Measurements from ENCODE around the gene ZNF318. TPM values are rescaled to one million over a fixed set of nuclear protein-coding genes. Genes with fewer than 3 reads are reported as not detected.
A peak's percentile ranks its signal among the peaks of the same experiment; 100 is the strongest.

The ZNF318 gene
- total RNA-seq, 1 experiment from 2014 or later = 17.1 TPM

DNA sequence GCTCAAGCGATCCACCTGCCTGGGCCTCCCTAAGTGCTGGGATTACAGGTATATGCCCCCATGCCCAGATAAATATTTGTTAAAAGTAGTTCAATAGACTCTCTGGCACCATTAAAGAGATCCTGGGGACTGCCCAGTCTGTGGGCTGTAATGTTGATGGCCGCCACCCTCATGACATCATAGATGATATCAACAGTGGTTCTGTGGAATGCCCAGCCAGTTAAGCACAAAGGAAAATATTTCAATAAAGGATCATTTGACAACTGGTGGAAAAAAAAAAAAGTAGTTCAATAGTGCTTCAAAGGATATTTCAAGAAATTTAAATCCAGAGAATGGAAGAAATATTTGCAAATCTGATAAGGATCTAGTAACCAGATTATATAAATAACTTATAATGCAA, 59.3 kb downstream of the ZNF318 start:
- no peak overlapping the region for H3K4me3 ChIP-seq
- BruUV-seq (replicated peaks) = no TSS peak
- no peaks in the 10 kb centered on the region for H3K79me2 ChIP-seq (ENCODE audit: low read depth)
- no peaks in the 10 kb centered on the region for H4K20me1 ChIP-seq (ENCODE audit: insufficient read depth)
- H3K4me2 ChIP-seq = no peak overlapping the region
- POLR2A ChIA-PET (ENCODE audit: unreplicated experiment) = no interaction called here
- TF ChIP-seq, protein P1, sequence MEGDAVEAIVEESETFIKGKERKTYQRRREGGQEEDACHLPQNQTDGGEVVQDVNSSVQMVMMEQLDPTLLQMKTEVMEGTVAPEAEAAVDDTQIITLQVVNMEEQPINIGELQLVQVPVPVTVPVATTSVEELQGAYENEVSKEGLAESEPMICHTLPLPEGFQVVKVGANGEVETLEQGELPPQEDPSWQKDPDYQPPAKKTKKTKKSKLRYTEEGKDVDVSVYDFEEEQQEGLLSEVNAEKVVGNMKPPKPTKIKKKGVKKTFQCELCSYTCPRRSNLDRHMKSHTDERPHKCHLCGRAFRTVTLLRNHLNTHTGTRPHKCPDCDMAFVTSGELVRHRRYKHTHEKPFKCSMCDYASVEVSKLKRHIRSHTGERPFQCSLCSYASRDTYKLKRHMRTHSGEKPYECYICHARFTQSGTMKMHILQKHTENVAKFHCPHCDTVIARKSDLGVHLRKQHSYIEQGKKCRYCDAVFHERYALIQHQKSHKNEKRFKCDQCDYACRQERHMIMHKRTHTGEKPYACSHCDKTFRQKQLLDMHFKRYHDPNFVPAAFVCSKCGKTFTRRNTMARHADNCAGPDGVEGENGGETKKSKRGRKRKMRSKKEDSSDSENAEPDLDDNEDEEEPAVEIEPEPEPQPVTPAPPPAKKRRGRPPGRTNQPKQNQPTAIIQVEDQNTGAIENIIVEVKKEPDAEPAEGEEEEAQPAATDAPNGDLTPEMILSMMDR (conservative IDR thresholded peaks at IDR 0.05) = no peak
- no peak for TF ChIP-seq EZH2 (IDR thresholded peaks at IDR 0.05; ENCODE audit: low read depth)
- H3K9me2 ChIP-seq (ENCODE audit: insufficient read depth) = no peaks in the 10 kb centered on the region
- H2AFZ ChIP-seq = no peak overlapping the region
- no peak overlapping the region for H3K27ac ChIP-seq
- no peaks in the 10 kb centered on the region for H3F3A ChIP-seq (ENCODE audit: insufficient read depth, low read depth)
- peaks cover 15% of the 10 kb centered on the region for H3K4me1 ChIP-seq (replicated peaks; ENCODE audit: insufficient read depth)
- DNase-seq = no peak
- H3K36me3 ChIP-seq (ENCODE audit: low read depth) = no peaks in the 10 kb centered on the region
- H3K9me3 ChIP-seq (ENCODE audit: insufficient read depth, low read depth) = no peaks in the 10 kb centered on the region
- H3K27me3 ChIP-seq (ENCODE audit: insufficient read depth, low read depth) = no peaks in the 10 kb centered on the region
- intact Hi-C loops (cut with micrococcal nuclease; ENCODE audit: unreplicated experiment) = no loop called here
- CTCF ChIA-PET = no interaction called here

GRCh38 chr6:43308990-43309477, 60.4 kb downstream of the ZNF318 start:
- H3K79me2 ChIP-seq (ENCODE audit: low read depth) = no peaks in the 10 kb centered on the region
- POLR2A ChIA-PET (ENCODE audit: unreplicated experiment) = no interaction called here
- no peak overlapping the region for H3K27ac ChIP-seq
- H3K4me2 ChIP-seq = peak overlapping the region; percentile 78
- DNase-seq = no peak
- TF ChIP-seq, protein P1 (conservative IDR thresholded peaks at IDR 0.05) = no peak
- no peak for TF ChIP-seq EZH2 (IDR thresholded peaks at IDR 0.05; ENCODE audit: low read depth)
- no peaks in the 10 kb centered on the region for H3K9me2 ChIP-seq (ENCODE audit: insufficient read depth)
- H2AFZ ChIP-seq = peak overlapping the region; percentile 86
- H3F3A ChIP-seq (ENCODE audit: insufficient read depth, low read depth) = no peaks in the 10 kb centered on the region
- CTCF ChIA-PET = interaction anchor here (0.6 kb wide), 2 partner anchors 9 to 195 kb away, joined by 3 to 5 read pairs; no protein-coding TSS in a partner anchor
- intact Hi-C loops (cut with micrococcal nuclease; ENCODE audit: unreplicated experiment) = loop anchor here (5.0 kb wide), 1 partner anchor 188 kb away; no protein-coding TSS in a partner anchor
- no peaks in the 10 kb centered on the region for H3K27me3 ChIP-seq (ENCODE audit: insufficient read depth, low read depth)
- peaks cover 15% of the 10 kb centered on the region for H3K4me1 ChIP-seq (replicated peaks; ENCODE audit: insufficient read depth)
- peak overlapping the region; percentile 50; the same call in 1 of the 2 replicates for H3K4me3 ChIP-seq
- H4K20me1 ChIP-seq (ENCODE audit: insufficient read depth) = no peaks in the 10 kb centered on the region
- TSS peak; percentile 75 for BruUV-seq (replicated peaks)
- H3K9me3 ChIP-seq (ENCODE audit: insufficient read depth, low read depth) = no peaks in the 10 kb centered on the region
- H3K36me3 ChIP-seq (ENCODE audit: low read depth) = no peaks in the 10 kb centered on the region

DNA sequence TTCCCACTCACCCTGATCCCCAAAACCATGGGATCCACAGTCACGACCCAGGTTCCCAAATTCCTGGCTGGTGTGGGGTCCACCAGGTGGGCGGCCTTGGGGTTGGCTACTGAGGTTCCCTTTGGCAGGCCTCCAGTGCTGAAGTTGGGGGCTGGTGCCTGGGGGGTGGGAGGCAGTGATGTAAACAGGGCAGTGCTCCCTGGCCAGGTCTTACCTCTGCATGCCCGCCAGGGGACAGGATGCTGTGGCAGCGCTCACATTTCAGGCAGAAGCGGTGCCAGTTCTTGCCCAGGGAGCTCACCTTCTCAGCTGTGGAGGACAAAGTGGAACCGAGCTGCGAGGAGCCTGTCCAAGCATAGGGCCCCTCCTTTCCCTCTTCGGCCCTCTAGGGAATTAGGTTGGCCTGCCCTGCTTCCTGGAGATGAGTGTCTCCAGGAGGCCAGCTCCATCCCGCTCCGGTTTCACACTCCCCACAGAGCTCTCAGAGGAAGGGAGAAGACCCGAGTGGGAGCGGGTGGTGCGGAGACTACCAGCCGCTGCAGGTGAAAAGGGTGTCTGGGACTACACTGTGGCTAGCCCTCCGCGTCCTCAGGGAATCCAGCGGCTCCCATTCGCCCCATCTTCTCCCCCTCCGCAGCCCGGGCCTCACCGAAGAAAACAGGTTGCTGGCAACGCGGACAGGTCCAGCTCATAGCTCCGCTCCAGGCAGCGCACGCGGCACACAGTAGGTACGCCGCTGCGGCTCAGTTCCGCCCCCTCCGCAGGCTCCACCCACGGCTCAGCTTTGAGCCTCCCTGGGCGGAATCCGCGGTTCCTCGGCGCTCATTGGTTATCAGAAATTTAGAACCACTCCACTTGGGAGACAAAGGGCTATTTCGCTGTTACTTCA, 61.1 kb downstream of the ZNF318 start, which contains the start of gene CRIP3:
TSS of gene CRIP3 (minus strand) at position 726 of the 889 bp plus-strand sequence. CDS start at position 692, 34 bp downstream.
- H3K4me1 ChIP-seq (replicated peaks; ENCODE audit: insufficient read depth) = peaks cover 15% of the 10 kb centered on the region
- H3K36me3 ChIP-seq (ENCODE audit: low read depth) = no peaks in the 10 kb centered on the region
- H4K20me1 ChIP-seq (ENCODE audit: insufficient read depth) = no peaks in the 10 kb centered on the region
- no peaks in the 10 kb centered on the region for H3K9me2 ChIP-seq (ENCODE audit: insufficient read depth)
- TF ChIP-seq, protein P1 (conservative IDR thresholded peaks at IDR 0.05) = peak; percentile 52
- no peak for TF ChIP-seq EZH2 (IDR thresholded peaks at IDR 0.05; ENCODE audit: low read depth)
- peak within 1 kb of the TSS; percentile 50; the same call in 1 of the 2 replicates for H3K4me3 ChIP-seq
- no peaks in the 10 kb centered on the region for H3K9me3 ChIP-seq (ENCODE audit: insufficient read depth, low read depth)
- DNase-seq = peak; percentile 59 to 60
- H3K27ac ChIP-seq = no peak within 1 kb of the TSS
- H3K79me2 ChIP-seq (ENCODE audit: low read depth) = no peaks in the 10 kb centered on the region
- H3F3A ChIP-seq (ENCODE audit: insufficient read depth, low read depth) = no peaks in the 10 kb centered on the region
- H2AFZ ChIP-seq = peak within 1 kb of the TSS; percentile 86
- BruUV-seq (replicated peaks) = TSS peak; percentile 49
- CTCF ChIA-PET = interaction anchor here (0.6 to 0.7 kb wide), 7 partner anchors 10 to 196 kb away, joined by 3 to 14 read pairs (median 3); no protein-coding TSS in a partner anchor
- H3K27me3 ChIP-seq (ENCODE audit: insufficient read depth, low read depth) = no peaks in the 10 kb centered on the region
- POLR2A ChIA-PET (ENCODE audit: unreplicated experiment) = interaction anchor here (0.7 kb wide), 1 partner anchor 210 kb away, joined by 5 read pairs; no protein-coding TSS in a partner anchor
- peak within 1 kb of the TSS; percentile 78 for H3K4me2 ChIP-seq
- intact Hi-C loops (cut with micrococcal nuclease; ENCODE audit: unreplicated experiment) = loop anchor here (5.0 kb wide), 1 partner anchor 189 kb away; no protein-coding TSS in a partner anchor

All from PC-9 (cell line).